Nephron progenitor cell (in vitro differentiated cells): ENCODE measurements around the gene PIK3R3.

ENCODE experiments used
- DNase-seq: peaks from one replicate; pipeline ENCODE4 v3.0.0; 2021
- H3K27ac Mint-ChIP-seq: 2 replicates; pipeline ENCODE4 v1.8.0; 2021; ENCODE audit warnings: mild to moderate bottlenecking, moderate library complexity, mixed read lengths
- H3K27me3 Mint-ChIP-seq: 2 replicates; pipeline ENCODE4 v1.8.0; 2021; ENCODE audit warnings: mild to moderate bottlenecking, low read depth, mixed read lengths; ENCODE audit not compliant: poor library complexity
- H3K36me3 Mint-ChIP-seq: 2 replicates; pipeline ENCODE4 v1.8.0; 2021; ENCODE audit warnings: low read depth, mixed read lengths
- H3K4me1 Mint-ChIP-seq: 2 replicates; pipeline ENCODE4 v1.8.0; 2021; ENCODE audit warnings: mixed read lengths
- H3K4me3 Mint-ChIP-seq: 2 replicates; pipeline ENCODE4 v1.8.0; 2021; ENCODE audit warnings: mild to moderate bottlenecking, moderate library complexity, mixed read lengths
- H3K9me3 Mint-ChIP-seq: 2 replicates; pipeline ENCODE4 v1.8.0; 2021; ENCODE audit warnings: mild to moderate bottlenecking, moderate library complexity, mixed read lengths
- TF ChIP-seq, protein P1 (sequence below): fragments of 200-600 bp; sonication (generic); IDR thresholded peaks from 2 replicates; pipeline ENCODE4 v1.5.0; 2021; ENCODE audit warnings: antibody characterized with exemption

PIK3R3 gene

DNA sequence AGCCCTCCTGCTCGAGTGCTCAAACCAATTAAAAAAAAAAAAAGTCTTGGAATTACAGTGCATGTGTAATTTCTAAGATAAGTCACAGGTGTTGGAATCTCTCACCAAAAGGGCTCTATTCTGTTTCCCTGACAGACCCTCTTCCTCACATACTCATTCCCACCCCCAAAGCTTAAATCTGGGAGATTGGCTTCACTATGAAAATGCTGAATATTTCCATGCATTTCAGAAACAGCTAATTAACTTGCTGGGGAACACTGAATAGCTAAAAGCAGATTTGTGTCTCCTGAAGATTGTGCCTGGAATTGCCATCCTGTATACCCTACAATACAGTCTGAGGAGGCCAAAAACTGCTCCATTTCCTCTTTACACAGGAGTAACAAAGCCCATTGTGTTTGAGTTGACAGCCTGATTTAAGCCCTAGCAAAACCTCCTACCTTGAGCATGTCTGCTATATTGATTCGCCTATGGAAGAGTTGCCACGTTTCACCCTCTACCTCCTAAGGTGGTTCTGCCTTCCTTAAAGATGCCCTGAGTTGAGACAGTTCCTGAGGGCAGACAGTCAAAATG lies 1.4 kb upstream of the PIK3R3 start:
- Mint-ChIP-seq H3K9me3 (no peaks in the 10 kb centered on the region), H3K27ac (peak overlapping the region; percentile 100), H3K4me1 (peaks cover 47% of the 10 kb centered on the region), H3K27me3 (no peaks in the 10 kb centered on the region), H3K36me3 (no peaks in the 10 kb centered on the region), H3K4me3 (peak overlapping the region; percentile 98)
- DNase-seq: no peak
- TF ChIP-seq, protein P1, sequence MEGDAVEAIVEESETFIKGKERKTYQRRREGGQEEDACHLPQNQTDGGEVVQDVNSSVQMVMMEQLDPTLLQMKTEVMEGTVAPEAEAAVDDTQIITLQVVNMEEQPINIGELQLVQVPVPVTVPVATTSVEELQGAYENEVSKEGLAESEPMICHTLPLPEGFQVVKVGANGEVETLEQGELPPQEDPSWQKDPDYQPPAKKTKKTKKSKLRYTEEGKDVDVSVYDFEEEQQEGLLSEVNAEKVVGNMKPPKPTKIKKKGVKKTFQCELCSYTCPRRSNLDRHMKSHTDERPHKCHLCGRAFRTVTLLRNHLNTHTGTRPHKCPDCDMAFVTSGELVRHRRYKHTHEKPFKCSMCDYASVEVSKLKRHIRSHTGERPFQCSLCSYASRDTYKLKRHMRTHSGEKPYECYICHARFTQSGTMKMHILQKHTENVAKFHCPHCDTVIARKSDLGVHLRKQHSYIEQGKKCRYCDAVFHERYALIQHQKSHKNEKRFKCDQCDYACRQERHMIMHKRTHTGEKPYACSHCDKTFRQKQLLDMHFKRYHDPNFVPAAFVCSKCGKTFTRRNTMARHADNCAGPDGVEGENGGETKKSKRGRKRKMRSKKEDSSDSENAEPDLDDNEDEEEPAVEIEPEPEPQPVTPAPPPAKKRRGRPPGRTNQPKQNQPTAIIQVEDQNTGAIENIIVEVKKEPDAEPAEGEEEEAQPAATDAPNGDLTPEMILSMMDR: no peak

DNA sequence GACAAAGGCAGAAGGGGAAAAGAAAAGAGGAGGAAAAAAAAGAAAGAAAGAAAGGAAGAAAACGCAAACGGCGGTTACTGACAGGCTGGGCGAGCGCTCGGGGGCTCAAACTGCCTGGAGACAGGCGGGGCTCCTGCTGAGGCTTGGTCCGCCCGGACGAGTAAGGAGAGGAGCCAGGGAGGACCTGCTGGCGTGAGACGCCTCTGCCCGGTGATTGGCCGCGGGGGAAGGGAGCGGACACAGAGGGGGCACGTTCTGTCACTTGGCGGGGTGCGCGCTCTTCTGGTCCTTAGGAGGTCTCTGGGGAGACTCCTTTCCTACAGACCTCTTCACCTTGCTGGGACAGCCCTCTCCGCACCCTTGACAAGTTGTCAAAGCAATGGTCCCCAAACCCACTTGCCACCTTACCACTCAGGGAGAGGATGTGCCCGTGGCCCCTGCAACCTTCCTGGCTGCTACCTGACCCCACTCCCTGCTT lies 791 bp upstream of the PIK3R3 start:
- Mint-ChIP-seq H3K27ac (peak overlapping the region; percentile 100), H3K36me3 (no peaks in the 10 kb centered on the region), H3K4me1 (peaks cover 51% of the 10 kb centered on the region), H3K9me3 (no peaks in the 10 kb centered on the region), H3K27me3 (no peaks in the 10 kb centered on the region), H3K4me3 (peak overlapping the region; percentile 98)
- TF ChIP-seq, protein P1: no peak
- DNase-seq: no peak

DNA sequence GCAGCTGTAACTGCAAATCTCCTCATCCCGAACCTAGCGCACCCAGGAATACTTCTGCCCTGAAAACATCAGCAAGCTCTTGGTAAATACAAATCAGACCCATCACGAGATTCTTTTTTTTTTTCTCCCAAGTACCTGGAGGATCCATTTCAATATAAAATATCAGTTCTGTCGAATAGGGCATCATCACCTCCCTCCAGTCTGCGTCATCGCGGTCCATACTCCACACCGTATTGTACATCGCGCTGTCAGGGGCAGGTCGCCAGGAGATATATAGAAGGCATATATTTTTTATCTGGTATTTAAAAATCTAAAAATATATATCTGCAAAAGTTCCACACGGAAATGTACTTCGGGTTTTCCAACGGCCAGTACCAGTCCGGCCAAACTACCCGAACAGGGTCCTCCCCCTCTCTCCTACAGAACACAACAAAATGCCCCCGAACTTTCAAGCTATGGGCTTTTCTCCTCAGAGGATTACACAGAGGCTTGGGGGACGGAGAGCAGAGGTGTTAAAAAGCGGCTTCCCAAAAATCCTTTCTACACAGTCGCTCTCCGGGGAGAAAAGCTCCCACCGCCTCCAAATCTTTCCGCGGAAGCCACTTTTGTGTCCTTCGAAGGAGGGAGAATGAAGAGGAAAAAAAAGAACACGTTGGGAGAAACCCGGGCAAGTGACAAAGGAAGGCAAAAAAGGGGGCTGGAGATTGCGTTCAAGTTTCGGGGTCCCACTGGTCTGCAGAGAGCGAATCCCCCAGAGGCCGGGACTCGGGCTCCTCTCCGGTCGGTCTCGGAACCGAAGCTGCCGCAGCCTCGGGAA lies 509 bp downstream of the PIK3R3 start:
- no peaks in the 10 kb centered on the region for H3K27me3 Mint-ChIP-seq
- peak overlapping the region; percentile 100 for H3K27ac Mint-ChIP-seq
- peak; percentile 30 for DNase-seq
- peaks cover 7% of the 10 kb centered on the region for H3K36me3 Mint-ChIP-seq
- peak overlapping the region; percentile 98 for H3K4me3 Mint-ChIP-seq
- H3K9me3 Mint-ChIP-seq: no peaks in the 10 kb centered on the region
- peaks cover 46% of the 10 kb centered on the region for H3K4me1 Mint-ChIP-seq
- TF ChIP-seq, protein P1: no peak

DNA sequence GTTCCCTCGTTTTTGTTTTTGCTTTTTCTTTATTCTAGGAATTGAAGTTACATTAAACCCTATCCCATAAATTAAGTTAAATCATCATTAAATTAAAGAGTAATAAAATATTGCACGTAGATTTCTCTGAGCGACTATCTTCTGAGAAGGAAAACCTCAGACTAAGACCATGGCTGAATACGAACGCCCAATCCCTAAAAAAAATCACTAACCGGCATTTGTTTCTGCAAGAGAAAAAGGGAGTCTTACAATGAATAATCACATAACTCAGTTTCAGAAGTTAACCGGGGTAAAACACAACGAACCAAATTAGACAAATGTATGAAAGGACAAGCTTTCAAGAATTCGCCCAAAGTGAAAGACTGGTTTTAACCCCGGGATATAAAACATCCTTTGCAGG lies 1.3 kb downstream of the PIK3R3 start:
- TF ChIP-seq, protein P1: no peak
- Mint-ChIP-seq H3K27ac (peak overlapping the region; percentile 100), H3K27me3 (no peaks in the 10 kb centered on the region), H3K4me1 (peaks cover 39% of the 10 kb centered on the region), H3K36me3 (peaks cover 10% of the 10 kb centered on the region), H3K4me3 (peak overlapping the region; percentile 98), H3K9me3 (no peaks in the 10 kb centered on the region)
- DNase-seq: no peak

DNA sequence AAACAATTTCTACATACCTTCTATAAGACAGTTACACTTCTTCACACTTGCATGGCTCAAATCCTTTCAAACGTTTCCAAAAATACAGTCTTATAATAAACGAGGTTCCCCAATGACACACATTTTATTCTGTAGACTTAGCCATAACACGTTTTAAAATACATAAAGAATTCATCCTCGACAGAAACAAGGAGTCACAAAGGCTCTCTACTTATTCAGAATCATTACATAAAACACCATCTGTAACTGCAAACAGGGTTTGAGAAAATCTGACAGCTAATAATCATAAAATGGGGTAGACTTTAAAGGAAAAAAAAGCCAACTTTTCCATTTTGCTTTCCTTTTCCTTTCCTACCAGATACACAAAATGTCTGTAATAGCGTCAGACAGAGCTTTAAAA lies 1.8 kb downstream of the PIK3R3 start:
- Mint-ChIP-seq H3K4me1 (peaks cover 39% of the 10 kb centered on the region), H3K27ac (no peak overlapping the region), H3K9me3 (no peaks in the 10 kb centered on the region), H3K4me3 (peak overlapping the region; percentile 98), H3K36me3 (peaks cover 14% of the 10 kb centered on the region), H3K27me3 (no peaks in the 10 kb centered on the region)
- TF ChIP-seq, protein P1: no peak
- DNase-seq: no peak
